Neural progenitor cell (in vitro differentiated cells): ENCODE results near the gene RAB5B.

Source experiments
- EZH2phosphoT487 ChIP-seq: fragments of 200-600 bp; sonication (generic); IDR thresholded peaks from 2 replicates; pipeline ENCODE4 v1.6.1; 2017; ENCODE audit warnings: antibody characterized with exemption
- TF ChIP-seq, protein P1 (sequence below): fragments of 200-600 bp; sonication (generic); IDR thresholded peaks from 2 replicates; pipeline ENCODE4 v1.5.1; 2017; ENCODE audit warnings: antibody characterized with exemption, mild to moderate bottlenecking

DNA sequence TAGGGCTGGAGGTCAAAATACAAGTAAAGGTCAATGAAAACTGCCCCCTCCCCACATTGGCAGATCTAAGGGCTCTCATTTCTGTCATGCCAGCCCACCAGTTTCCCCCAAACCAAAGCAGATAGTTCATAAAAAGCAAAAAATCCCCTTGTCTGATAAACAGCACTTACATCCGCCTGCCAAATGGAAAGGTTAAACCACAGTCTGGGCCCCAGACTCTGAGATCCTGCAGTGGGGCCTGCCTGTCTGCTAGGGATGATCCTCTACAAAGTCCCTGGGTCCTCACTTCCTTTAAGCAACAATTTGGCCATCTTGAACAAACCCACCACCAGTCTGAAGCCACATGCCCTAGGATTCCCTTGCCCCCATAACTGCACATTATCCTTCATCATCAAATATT lies 58.1 kb downstream of the RAB5B start:
- TF ChIP-seq, protein P1, sequence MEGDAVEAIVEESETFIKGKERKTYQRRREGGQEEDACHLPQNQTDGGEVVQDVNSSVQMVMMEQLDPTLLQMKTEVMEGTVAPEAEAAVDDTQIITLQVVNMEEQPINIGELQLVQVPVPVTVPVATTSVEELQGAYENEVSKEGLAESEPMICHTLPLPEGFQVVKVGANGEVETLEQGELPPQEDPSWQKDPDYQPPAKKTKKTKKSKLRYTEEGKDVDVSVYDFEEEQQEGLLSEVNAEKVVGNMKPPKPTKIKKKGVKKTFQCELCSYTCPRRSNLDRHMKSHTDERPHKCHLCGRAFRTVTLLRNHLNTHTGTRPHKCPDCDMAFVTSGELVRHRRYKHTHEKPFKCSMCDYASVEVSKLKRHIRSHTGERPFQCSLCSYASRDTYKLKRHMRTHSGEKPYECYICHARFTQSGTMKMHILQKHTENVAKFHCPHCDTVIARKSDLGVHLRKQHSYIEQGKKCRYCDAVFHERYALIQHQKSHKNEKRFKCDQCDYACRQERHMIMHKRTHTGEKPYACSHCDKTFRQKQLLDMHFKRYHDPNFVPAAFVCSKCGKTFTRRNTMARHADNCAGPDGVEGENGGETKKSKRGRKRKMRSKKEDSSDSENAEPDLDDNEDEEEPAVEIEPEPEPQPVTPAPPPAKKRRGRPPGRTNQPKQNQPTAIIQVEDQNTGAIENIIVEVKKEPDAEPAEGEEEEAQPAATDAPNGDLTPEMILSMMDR, result no peak
- TF ChIP-seq EZH2phosphoT487, result no peak
